H9 (cell line): ENCODE measurements around the gene SP2. TPM values are rescaled to one million over a fixed set of nuclear protein-coding genes. Genes with fewer than 3 reads are reported as not detected.
A peak's percentile ranks its signal among the peaks of the same experiment; 100 is the strongest.

Source experiments
- DNase-seq: peaks from one replicate; pipeline ENCODE4 v3.0.0-alpha.2; 2017
- H2AFZ ChIP-seq: one replicate; pipeline ENCODE4 v1.6.1; 2013; ENCODE audit warnings: mild to moderate bottlenecking, low read length, control low read depth, moderate library complexity
- H2AK5ac ChIP-seq: 2 replicates; pipeline ENCODE4 v1.6.1; 2013; ENCODE audit warnings: low read length, control low read depth, mixed read lengths; ENCODE audit not compliant: insufficient read length
- H2BK120ac ChIP-seq: one replicate; pipeline ENCODE4 v1.6.1; 2013; ENCODE audit warnings: low read depth, mild to moderate bottlenecking, low read length, control low read depth, inconsistent platforms; ENCODE audit not compliant: poor library complexity, severe bottlenecking
- H2BK12ac ChIP-seq: 2 replicates; pipeline ENCODE4 v1.6.1; 2013; ENCODE audit warnings: low read length, control low read depth, mixed read lengths, low read depth; ENCODE audit not compliant: insufficient read length
- H2BK15ac ChIP-seq: 2 replicates; pipeline ENCODE4 v1.6.1; 2013; ENCODE audit warnings: low read depth, low read length, control low read depth
- H2BK20ac ChIP-seq: one replicate; pipeline ENCODE4 v1.6.1; 2013; ENCODE audit warnings: low read depth, mild to moderate bottlenecking, low read length, control low read depth, inconsistent platforms; ENCODE audit not compliant: poor library complexity, severe bottlenecking
- H2BK5ac ChIP-seq: 2 replicates; pipeline ENCODE4 v1.6.1; 2013; ENCODE audit warnings: low read length, control low read depth, mixed read lengths; ENCODE audit not compliant: insufficient read length
- H3K14ac ChIP-seq: 2 replicates; pipeline ENCODE4 v1.6.1; 2013; ENCODE audit warnings: low read length, control low read depth; ENCODE audit not compliant: insufficient read depth
- H3K18ac ChIP-seq: 2 replicates; pipeline ENCODE4 v1.6.1; 2013; ENCODE audit warnings: low read depth, mild to moderate bottlenecking, mixed read lengths, low read length, control low read depth; ENCODE audit not compliant: insufficient read length
- H3K23ac ChIP-seq: 2 replicates; pipeline ENCODE4 v1.6.1; 2013; ENCODE audit warnings: low read length, control low read depth, mixed read lengths, low read depth; ENCODE audit not compliant: insufficient read length
- H3K23me2 ChIP-seq: 2 replicates; pipeline ENCODE4 v1.6.1; 2013; ENCODE audit warnings: low read depth, mild to moderate bottlenecking, mixed read lengths, low read length, control low read depth; ENCODE audit not compliant: insufficient read length, poor library complexity, severe bottlenecking
- H3K27ac ChIP-seq: 2 replicates; pipeline ENCODE4 v1.5.1; 2013; ENCODE audit warnings: low read length, control low read depth, mixed read lengths, low read depth; ENCODE audit not compliant: insufficient read length
- H3K27me3 ChIP-seq: 2 replicates; pipeline ENCODE4 v1.6.1; 2013; ENCODE audit warnings: low read length, control low read depth, inconsistent platforms; ENCODE audit not compliant: insufficient read depth
- H3K4ac ChIP-seq: 2 replicates; pipeline ENCODE4 v1.6.1; 2013; ENCODE audit warnings: low read depth, mild to moderate bottlenecking, control low read depth, inconsistent platforms, low read length, moderate library complexity
- H3K4me1 ChIP-seq: 2 replicates; pipeline ENCODE4 v1.6.1; 2013; ENCODE audit warnings: low read length, control low read depth, inconsistent platforms; ENCODE audit not compliant: insufficient read depth
- H3K4me2 ChIP-seq: 2 replicates; pipeline ENCODE4 v1.6.1; 2013; ENCODE audit warnings: low read length, control low read depth, mixed read lengths; ENCODE audit not compliant: insufficient read length, insufficient read depth
- H3K56ac ChIP-seq: 2 replicates; pipeline ENCODE4 v1.6.1; 2013; ENCODE audit warnings: low read depth, mild to moderate bottlenecking, mixed read lengths, low read length, control low read depth; ENCODE audit not compliant: insufficient read length
- H3K79me1 ChIP-seq: 2 replicates; pipeline ENCODE4 v1.6.1; 2013; ENCODE audit warnings: low read depth, mild to moderate bottlenecking, moderate library complexity, low read length, control low read depth, inconsistent platforms; ENCODE audit not compliant: insufficient read depth, poor library complexity, severe bottlenecking
- H3K79me2 ChIP-seq: 2 replicates; pipeline ENCODE4 v1.6.1; 2013; ENCODE audit warnings: low read length, control low read depth, inconsistent platforms; ENCODE audit not compliant: insufficient read depth
- H3K9ac ChIP-seq: 2 replicates; pipeline ENCODE4 v1.6.1; 2013; ENCODE audit warnings: low read length, control low read depth, mixed read lengths; ENCODE audit not compliant: insufficient read length; ENCODE audit errors: extremely low read depth
- H3K9me3 ChIP-seq: one replicate; pipeline ENCODE4 v1.6.1; 2013; ENCODE audit warnings: low read depth, low read length, inconsistent platforms; ENCODE audit not compliant: control insufficient read depth
- H3T11ph ChIP-seq: one replicate; pipeline ENCODE4 v1.6.1; 2013; ENCODE audit warnings: mild to moderate bottlenecking, low read length, control low read depth, inconsistent platforms
- H4K20me1 ChIP-seq: one replicate; pipeline ENCODE4 v1.6.1; 2013; ENCODE audit not compliant: control insufficient read depth, insufficient read length, insufficient read depth
- H4K5ac ChIP-seq: 2 replicates; pipeline ENCODE4 v1.6.1; 2013; ENCODE audit warnings: low read depth, mild to moderate bottlenecking, mixed read lengths, low read length, control low read depth; ENCODE audit not compliant: insufficient read length
- H4K8ac ChIP-seq: replicated peaks from 2 replicates; pipeline ENCODE4 v1.6.1; 2013; ENCODE audit warnings: low read length, control low read depth, mixed read lengths, low read depth; ENCODE audit not compliant: insufficient read length
- H4K91ac ChIP-seq: 2 replicates; pipeline ENCODE4 v1.6.1; 2013; ENCODE audit warnings: low read depth, mild to moderate bottlenecking, moderate library complexity, mixed read lengths, low read length, control low read depth; ENCODE audit not compliant: insufficient read length
- H3K27ac Mint-ChIP-seq, 3 experiments: 2 replicates in 2 of 3; 3 replicates in 1 of 3; pipeline ENCODE4 v1.8.0; 2020 to 2021; ENCODE audit warnings: mixed read lengths in 3 of 3, mild to moderate bottlenecking in 1 of 3, moderate library complexity in 1 of 3
- H3K27me3 Mint-ChIP-seq: 2 replicates; pipeline ENCODE4 v1.8.0; 2021; ENCODE audit warnings: low read depth, mild to moderate bottlenecking, moderate library complexity, mixed read lengths
- H3K36me3 Mint-ChIP-seq, 3 experiments: 2 replicates in 2 of 3; 3 replicates in 1 of 3; pipeline ENCODE4 v1.8.0; 2020 to 2021; ENCODE audit warnings: low read depth in 3 of 3, mixed read lengths in 3 of 3; ENCODE audit not compliant: insufficient read depth in 1 of 3
- H3K4me1 Mint-ChIP-seq, 2 experiments: 2 replicates each; pipeline ENCODE4 v1.8.0; 2020; ENCODE audit warnings: mixed read lengths in 2 of 2
- H3K4me3 Mint-ChIP-seq, 2 experiments: 2 replicates in 1 of 2; 3 replicates in 1 of 2; pipeline ENCODE4 v1.8.0; 2020 to 2021; ENCODE audit warnings: mild to moderate bottlenecking in 2 of 2, mixed read lengths in 2 of 2, moderate library complexity in 1 of 2
- H3K9me3 Mint-ChIP-seq, 2 experiments: 2 replicates in 1 of 2; 3 replicates in 1 of 2; pipeline ENCODE4 v1.8.0; 2020; ENCODE audit warnings: mild to moderate bottlenecking in 2 of 2, mixed read lengths in 2 of 2, moderate library complexity in 1 of 2
- WGBS: extraction: QIAGEN DNeasy Blood & Tissue Kit; methylation state at CpG from one replicate; pipeline ENCODE4 v1.1.7; 2013; ENCODE audit warnings: missing lambda C conversion rate, low lambda C conversion rate, mixed read lengths; ENCODE audit not compliant: insufficient read length; ENCODE audit errors: extremely low coverage; 5-methylcytosine and 5-hydroxymethylcytosine counted together
- total RNA-seq: library from RNA; stranded (reverse); gene quantifications from 2 replicates; pipeline ENCODE4 v1.2.1, GENCODE V29; 2021
- TF ChIP-seq, protein P1 (sequence below): fragments of 200-600 bp; sonication (generic); conservative IDR thresholded peaks from 3 replicates; pipeline ENCODE4 v1.8.0; 2021; ENCODE audit warnings: antibody characterized with exemption, mild to moderate bottlenecking

The SP2 gene
- total RNA-seq, 1 experiment from 2014 or later, result 19.3 TPM

GRCh38 chr17:47973541-47973940 lies 77.5 kb downstream of the SP2 start:
- H3K79me2 ChIP-seq, result no peaks in the 10 kb centered on the region
- no peak overlapping the region for H3K9ac ChIP-seq
- H3K56ac ChIP-seq, result no peak overlapping the region
- peaks cover 8% of the 10 kb centered on the region; the same call in 1 of the 2 replicates for H3K27me3 Mint-ChIP-seq
- no peak overlapping the region for H3K4me2 ChIP-seq
- peak overlapping the region in 1 of 3 experiments; percentile 34; a peak in 1 of 7 replicates for H3K27ac Mint-ChIP-seq
- DNase-seq, result no peak
- no CpG with 5 or more reads among the region's 8 CpGs for WGBS
- H3K9me3 ChIP-seq, result no peaks in the 10 kb centered on the region
- no peaks in the 10 kb centered on the region for H3K4me1 ChIP-seq
- no peak overlapping the region for H2BK120ac ChIP-seq
- peaks cover 2% of the 10 kb centered on the region for H3K23me2 ChIP-seq
- H4K20me1 ChIP-seq, result no peaks in the 10 kb centered on the region
- no peaks in the 10 kb centered on the region for H3K27me3 ChIP-seq
- peaks cover 9 to 13% of the 10 kb centered on the region in 2 experiments for H3K4me1 Mint-ChIP-seq
- TF ChIP-seq, protein P1, sequence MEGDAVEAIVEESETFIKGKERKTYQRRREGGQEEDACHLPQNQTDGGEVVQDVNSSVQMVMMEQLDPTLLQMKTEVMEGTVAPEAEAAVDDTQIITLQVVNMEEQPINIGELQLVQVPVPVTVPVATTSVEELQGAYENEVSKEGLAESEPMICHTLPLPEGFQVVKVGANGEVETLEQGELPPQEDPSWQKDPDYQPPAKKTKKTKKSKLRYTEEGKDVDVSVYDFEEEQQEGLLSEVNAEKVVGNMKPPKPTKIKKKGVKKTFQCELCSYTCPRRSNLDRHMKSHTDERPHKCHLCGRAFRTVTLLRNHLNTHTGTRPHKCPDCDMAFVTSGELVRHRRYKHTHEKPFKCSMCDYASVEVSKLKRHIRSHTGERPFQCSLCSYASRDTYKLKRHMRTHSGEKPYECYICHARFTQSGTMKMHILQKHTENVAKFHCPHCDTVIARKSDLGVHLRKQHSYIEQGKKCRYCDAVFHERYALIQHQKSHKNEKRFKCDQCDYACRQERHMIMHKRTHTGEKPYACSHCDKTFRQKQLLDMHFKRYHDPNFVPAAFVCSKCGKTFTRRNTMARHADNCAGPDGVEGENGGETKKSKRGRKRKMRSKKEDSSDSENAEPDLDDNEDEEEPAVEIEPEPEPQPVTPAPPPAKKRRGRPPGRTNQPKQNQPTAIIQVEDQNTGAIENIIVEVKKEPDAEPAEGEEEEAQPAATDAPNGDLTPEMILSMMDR, result no peak
- H2AK5ac ChIP-seq, result no peak overlapping the region
- no peak overlapping the region for H2BK12ac ChIP-seq
- H3K27ac ChIP-seq, result no peak overlapping the region
- no peak overlapping the region for H4K8ac ChIP-seq
- no peak overlapping the region for H3K23ac ChIP-seq
- H3K14ac ChIP-seq, result no peak overlapping the region
- H4K5ac ChIP-seq, result no peak overlapping the region
- no peaks in the 10 kb centered on the region for H3K79me1 ChIP-seq
- H2BK20ac ChIP-seq, result no peak overlapping the region
- H3K9me3 Mint-ChIP-seq, result no peaks in the 10 kb centered on the region
- no peak overlapping the region for H3K18ac ChIP-seq
- H4K91ac ChIP-seq, result no peak overlapping the region
- no peak overlapping the region for H3K4ac ChIP-seq
- no peak overlapping the region for H2BK15ac ChIP-seq
- H3T11ph ChIP-seq, result no peak overlapping the region
- no peak overlapping the region for H3K4me3 Mint-ChIP-seq
- no peak overlapping the region for H2AFZ ChIP-seq
- H3K36me3 Mint-ChIP-seq, result peaks cover 19 to 52% (median 43%) of the 10 kb centered on the region in 3 experiments; a peak in 6 of 7 replicates
- no peak overlapping the region for H2BK5ac ChIP-seq
